HepG2 (cell line): ENCODE results near the gene GNAS-AS1. TPM values are rescaled to one million over a fixed set of nuclear protein-coding genes. Genes with fewer than 3 reads are reported as not detected.

Source experiments
- ATAC-seq: fragments of 200-7000 bp; cut with Tn5 transposase; 3 replicates; pipeline ENCODE4 v1.9.1; 2020; ENCODE audit warnings: mild to moderate bottlenecking, moderate library complexity
- BruUV-seq: library from RNA; stranded (reverse); fragments of 400-500 nt; replicated peaks from 2 replicates; lab custom pipeline; 2021; lab: Mats Ljungman, UMichigan
- CTCF ChIA-PET: fragments of 300-600 bp; formaldehyde crosslinking; extraction: SDS; loops from one replicate; lab custom pipeline; 2021; ENCODE audit warnings: low total read pairs, inconsistent platforms, low intra/inter-chr PET ratio; lab: Yijun Ruan, JAX
- POLR2A ChIA-PET: fragments of 350-600 bp; sonication (Branson Sonifier 250); formaldehyde crosslinking; loops from one replicate; lab custom pipeline; 2020; ENCODE audit warnings: antibody characterized with exemption, inconsistent platforms; lab: Yijun Ruan, JAX
- DNase-seq: peaks from one replicate; pipeline ENCODE4 v3.0.0-alpha.2; 2015; ENCODE audit warnings: low spot score
- FAIRE-seq: peaks from 3 replicates; lab custom pipeline; 2011; peaks lifted over from hg19 to GRCh38; lab: Jason Lieb, UNC
- H2AFZ ChIP-seq: one replicate; pipeline ENCODE4 v1.6.1; 2011; ENCODE audit warnings: low read length, inconsistent platforms
- H3K27ac ChIP-seq: fragments of 300-600 bp; 3 replicates; pipeline ENCODE4 v1.8.0; 2011; ENCODE audit warnings: mixed run types, mild to moderate bottlenecking, mixed read lengths, low read length, inconsistent platforms; ENCODE audit not compliant: insufficient read depth; ENCODE audit errors: extremely low read length
- H3K27me3 ChIP-seq, 2 experiments: fragments of 200-600 bp in 1 of 2; 2 replicates in 1 of 2; 3 replicates in 1 of 2; pipeline versions ENCODE4 v1.6.0 to v1.8.0; 2011; ENCODE audit warnings: low read length in 2 of 2, mild to moderate bottlenecking in 2 of 2, moderate library complexity in 2 of 2, inconsistent platforms in 1 of 2; ENCODE audit not compliant: insufficient read depth in 2 of 2, control insufficient read depth in 1 of 2
- H3K36me3 ChIP-seq, 2 experiments: fragments of 200-600 bp in 1 of 2; replicated peaks in 1 of 2; 2 replicates in 1 of 2; 3 replicates in 1 of 2; pipeline versions ENCODE4 v1.5.1 to v1.8.0; 2011; ENCODE audit warnings: low read length in 2 of 2, inconsistent platforms in 1 of 2; ENCODE audit not compliant: insufficient read depth in 2 of 2, control insufficient read depth in 1 of 2
- H3K4me1 ChIP-seq: 2 replicates; pipeline ENCODE4 v1.5.1; 2012; ENCODE audit warnings: low read length, inconsistent platforms; ENCODE audit not compliant: insufficient read depth
- H3K4me2 ChIP-seq: 2 replicates; pipeline ENCODE4 v1.6.0; 2011; ENCODE audit warnings: low read depth, low read length, inconsistent platforms
- H3K4me3 ChIP-seq, 3 experiments: fragments of 200-600 bp in 1 of 3; sonication (generic), shearing (Covaris generic) in 1 of 3; replicated peaks in 1 of 3; 2 replicates each; pipeline ENCODE4 v1.5.1; 2011 to 2016; ENCODE audit warnings: low read length in 3 of 3, inconsistent platforms in 2 of 3, low read depth in 2 of 3, mild to moderate bottlenecking in 2 of 3, control low read depth in 1 of 3, mixed read lengths in 1 of 3; ENCODE audit not compliant: insufficient read depth in 1 of 3
- H3K79me2 ChIP-seq: one replicate; pipeline ENCODE4 v1.6.1; 2011; ENCODE audit warnings: low read length, inconsistent platforms; ENCODE audit not compliant: insufficient read depth
- H3K9ac ChIP-seq: 2 replicates; pipeline ENCODE4 v1.6.0; 2011; ENCODE audit warnings: mild to moderate bottlenecking, low read depth, low read length, inconsistent platforms; ENCODE audit not compliant: insufficient read depth
- H3K9me3 ChIP-seq: 2 replicates; pipeline ENCODE4 v1.5.1; 2012; ENCODE audit warnings: mild to moderate bottlenecking, low read length
- H4K20me1 ChIP-seq: 2 replicates; pipeline ENCODE4 v1.6.0; 2011; ENCODE audit warnings: inconsistent platforms, mild to moderate bottlenecking, low read length, moderate library complexity; ENCODE audit not compliant: insufficient read depth
- BRF2 ChIP-seq: sonication (generic); formaldehyde crosslinking; IDR thresholded peaks from 2 replicates; pipeline ENCODE4 v1.8.1; 2022; ENCODE audit warnings: mild to moderate bottlenecking, missing genetic modification reagents
- CEBPB ChIP-seq: IDR thresholded peaks from 2 replicates; pipeline ENCODE4 v1.6.1; 2011; ENCODE audit warnings: low read depth, low read length, improper control_type of control experiment, borderline replicate concordance
- DMTF1 ChIP-seq: sonication (generic); formaldehyde crosslinking; IDR thresholded peaks from 2 replicates; pipeline ENCODE4 v1.4.0; 2020; ENCODE audit warnings: mild to moderate bottlenecking, missing genetic modification reagents
- ELF1 ChIP-seq: sonication (generic); formaldehyde crosslinking; IDR thresholded peaks from 2 replicates; pipeline ENCODE4 v1.4.0; 2020; ENCODE audit warnings: missing genetic modification reagents
- FOXA3 ChIP-seq: IDR thresholded peaks from 2 replicates; pipeline ENCODE4 v1.6.1; 2016; ENCODE audit warnings: missing genetic modification reagents, missing compliant biosample characterization
- GATA4 ChIP-seq: sonication (generic); IDR thresholded peaks from 2 replicates; pipeline ENCODE4 v1.6.1; 2016; ENCODE audit warnings: antibody characterized with exemption, low read depth, borderline replicate concordance
- MIER3 ChIP-seq: IDR thresholded peaks from 2 replicates; pipeline ENCODE4 v1.6.1; 2016; ENCODE audit warnings: missing compliant biosample characterization, borderline replicate concordance
- ONECUT2 ChIP-seq: sonication (generic); formaldehyde crosslinking; IDR thresholded peaks from 2 replicates; pipeline ENCODE4 v1.4.0; 2020; ENCODE audit warnings: missing genetic modification reagents
- PAWR ChIP-seq: sonication (generic); formaldehyde crosslinking; IDR thresholded peaks from 2 replicates; pipeline ENCODE4 v1.4.0; 2020; ENCODE audit warnings: missing genetic modification reagents, mild to moderate bottlenecking, borderline replicate concordance
- SKIL ChIP-seq: sonication (generic); formaldehyde crosslinking; IDR thresholded peaks from 2 replicates; pipeline ENCODE4 v1.8.0; 2022; ENCODE audit warnings: missing genetic modification reagents, mild to moderate bottlenecking, moderate library complexity, borderline replicate concordance
- ZBTB39 ChIP-seq: sonication (generic); formaldehyde crosslinking; IDR thresholded peaks from 2 replicates; pipeline ENCODE4 v1.5.0; 2020; ENCODE audit warnings: missing genetic modification reagents
- ZFP36L2 ChIP-seq: sonication (generic); formaldehyde crosslinking; IDR thresholded peaks from 2 replicates; pipeline ENCODE4 v1.4.0; 2020; ENCODE audit warnings: missing genetic modification reagents
- ZFY ChIP-seq: sonication (generic); formaldehyde crosslinking; IDR thresholded peaks from 2 replicates; pipeline ENCODE4 v1.4.0; 2020; ENCODE audit warnings: missing genetic modification reagents
- ZNF281 ChIP-seq: sonication (generic); formaldehyde crosslinking; IDR thresholded peaks from 2 replicates; pipeline ENCODE4 v1.4.0; 2020; ENCODE audit warnings: missing genetic modification reagents, borderline replicate concordance
- ZNF577 ChIP-seq: sonication (generic); formaldehyde crosslinking; IDR thresholded peaks from 2 replicates; pipeline ENCODE4 v1.4.0; 2020; ENCODE audit warnings: mild to moderate bottlenecking, low read depth, missing genetic modification reagents, borderline replicate concordance
- WGBS: methylation state at CpG from one replicate; pipeline ENCODE4 v1.1.6; 2017; ENCODE audit warnings: low lambda C conversion rate; 5-methylcytosine and 5-hydroxymethylcytosine counted together
- in situ Hi-C: cut with HindIII; loops from 2 replicates; pipeline ENCODE4 v1.10.0; 2017; ENCODE audit warnings: low pct_unique_long_range_greater_than_20kb; ENCODE audit not compliant: extremely low pct_ligation_motif_present
- intact Hi-C: fragments of 100-400 bp; cut with micrococcal nuclease; formaldehyde crosslinking; loops from one replicate; pipeline ENCODE4 v1.10.0; 2022; ENCODE audit not compliant: unreplicated experiment
- polyA plus RNA-seq, 8 experiments: library from polyadenylated mRNA; depleted of rRNA in 3 of 8; stranded (reverse) in 7 of 8; unstranded in 1 of 8; fragments of >200 nt; fragmentation: Illumina TruSeq in 4 of 8; extraction: Trizol in 4 of 8; gene quantifications; 2 replicates each; pipeline versions ENCODE4 v1.2.1 to v1.2.3, GENCODE V29; 2011 to 2016; ENCODE audit warnings: low read depth in 4 of 8, missing spikeins in 1 of 8, mixed read lengths in 1 of 8; ENCODE audit not compliant: insufficient read depth in 1 of 8
- total RNA-seq, 5 experiments: library from RNA; depleted of rRNA; stranded (reverse); fragments of >200 nt; fragmentation: Illumina TruSeq; extraction: Trizol; gene quantifications; 2 replicates each; pipeline ENCODE4 v1.2.3, GENCODE V29; 2016; ENCODE audit warnings: low read depth in 1 of 5

Gene GNAS-AS1
- total and polyA plus RNA-seq, 2 of the 13 experiments (the other 11 are each of a cell fraction or from before 2014, with no cell fraction given), result not detected

- Histone ChIP-seq H2AFZ (no peak overlapping the region), H3K27me3 (peaks cover 25 to 80% of the 10 kb centered on the region in 2 experiments), H3K9me3 (no peaks in the 10 kb centered on the region), H3K36me3 (no peaks in the 10 kb centered on the region), H3K4me3 (no peak overlapping the region), H3K4me1 (no peaks in the 10 kb centered on the region), H3K27ac (no peak overlapping the region), H4K20me1 (no peaks in the 10 kb centered on the region), H3K79me2 (no peaks in the 10 kb centered on the region), H3K4me2 (no peak overlapping the region), H3K9ac (no peak overlapping the region)
- BruUV-seq, result no TSS peak
- POLR2A ChIA-PET, result no interaction called here
- in situ Hi-C loops (no loop called here), intact Hi-C loops (no loop called here)
- FAIRE-seq, result no peak
- 29% methylated on average over 6 of the region's 11 CpGs for WGBS
- no peak for ATAC-seq
- DNase-seq, result no peak
- CTCF ChIA-PET, result no interaction called here
- TF ChIP-seq ZNF281 (CRISPR knock-in tag) (no peak), ZFY (CRISPR knock-in tag) (no peak), CEBPB (no peak), SKIL (no peak), BRF2 (no peak), FOXA3 (CRISPR knock-in tag) (no peak), ZFP36L2 (CRISPR knock-in tag) (no peak), ZBTB39 (CRISPR knock-in tag) (no peak), DMTF1 (CRISPR knock-in tag) (no peak), MIER3 (no peak), GATA4 (no peak), ELF1 (no peak), ONECUT2 (CRISPR knock-in tag) (no peak), PAWR (CRISPR knock-in tag) (no peak), ZNF577 (CRISPR knock-in tag) (no peak)
Measured at GRCh38 chr20:58815448-58815847, 35.3 kb downstream of the GNAS-AS1 start.
